GM23338 (cell line): ENCODE measurements around the gene RBM38. TPM values are rescaled to one million over a fixed set of nuclear protein-coding genes. Genes with fewer than 3 reads are reported as not detected.

Experiments used
- ATAC-seq: fragments of 200-7000 bp; cut with Tn5 transposase; 3 replicates; pipeline ENCODE4 v1.9.1; 2020
- DNase-seq: peaks from one replicate; pipeline ENCODE4 v3.0.0-alpha.2; 2015; ENCODE audit warnings: low spot score
- H2AFZ ChIP-seq: fragments of 200-600 bp; sonication (generic); 2 replicates; pipeline ENCODE4 v1.8.0; 2016; ENCODE audit warnings: antibody characterized with exemption, mild to moderate bottlenecking, moderate library complexity
- H3F3A ChIP-seq: fragments of 200-600 bp; sonication (generic); replicated peaks from 2 replicates; pipeline ENCODE4 v1.8.0; 2017; ENCODE audit warnings: antibody characterized with exemption, mixed run types, low read depth
- H3K27ac ChIP-seq: fragments of 200-600 bp; sonication (generic); 2 replicates; pipeline ENCODE4 v1.6.1; 2016; ENCODE audit warnings: low read depth
- H3K27me3 ChIP-seq: fragments of 200-600 bp; sonication (generic); 2 replicates; pipeline ENCODE4 v1.8.0; 2016; ENCODE audit warnings: mild to moderate bottlenecking, mixed run types, moderate library complexity; ENCODE audit not compliant: insufficient read depth
- H3K36me3 ChIP-seq: fragments of 200-600 bp; sonication (generic); 2 replicates; pipeline ENCODE4 v1.8.0; 2016; ENCODE audit warnings: mild to moderate bottlenecking; ENCODE audit not compliant: insufficient read depth
- H3K4me1 ChIP-seq: fragments of 200-600 bp; sonication (generic); 2 replicates; pipeline ENCODE4 v1.8.0; 2016; ENCODE audit warnings: mild to moderate bottlenecking, moderate library complexity; ENCODE audit not compliant: insufficient read depth
- H3K4me2 ChIP-seq: fragments of 200-600 bp; sonication (generic); 2 replicates; pipeline ENCODE4 v1.7.1; 2017; ENCODE audit warnings: mixed run types
- H3K4me3 ChIP-seq: fragments of 200-600 bp; sonication (generic); 2 replicates; pipeline ENCODE4 v1.6.1; 2016; ENCODE audit warnings: mixed run types
- H3K79me2 ChIP-seq: fragments of 200-600 bp; sonication (generic); replicated peaks from 2 replicates; pipeline ENCODE4 v1.8.0; 2017; ENCODE audit warnings: mild to moderate bottlenecking; ENCODE audit not compliant: insufficient read depth
- H3K9me2 ChIP-seq: fragments of 200-600 bp; sonication (generic); 2 replicates; pipeline ENCODE4 v1.8.0; 2017; ENCODE audit not compliant: insufficient read depth
- H4K20me1 ChIP-seq: fragments of 200-600 bp; sonication (generic); replicated peaks from 2 replicates; pipeline ENCODE4 v1.8.0; 2017; ENCODE audit warnings: mild to moderate bottlenecking; ENCODE audit not compliant: insufficient read depth
- H3K27ac Mint-ChIP-seq: 2 replicates; pipeline ENCODE4 v1.8.0; 2020; ENCODE audit warnings: inconsistent platforms, mild to moderate bottlenecking, moderate library complexity, mixed read lengths
- H3K27me3 Mint-ChIP-seq: 3 replicates; pipeline ENCODE4 v1.8.0; 2022; ENCODE audit warnings: low read depth, mild to moderate bottlenecking, moderate library complexity, mixed read lengths, inconsistent platforms; ENCODE audit not compliant: insufficient read depth, poor library complexity
- H3K36me3 Mint-ChIP-seq: 3 replicates; pipeline ENCODE4 v1.8.0; 2021; ENCODE audit warnings: low read depth, mild to moderate bottlenecking, inconsistent platforms, moderate library complexity, mixed read lengths
- H3K4me1 Mint-ChIP-seq: 3 replicates; pipeline ENCODE4 v1.8.0; 2020; ENCODE audit warnings: mild to moderate bottlenecking, inconsistent platforms, mixed read lengths
- H3K4me3 Mint-ChIP-seq: 3 replicates; pipeline ENCODE4 v1.8.0; 2021; ENCODE audit warnings: moderate library complexity, mild to moderate bottlenecking, inconsistent platforms, mixed read lengths
- H3K9me3 Mint-ChIP-seq: 3 replicates; pipeline ENCODE4 v1.8.0; 2020; ENCODE audit warnings: moderate library complexity, mild to moderate bottlenecking, inconsistent platforms, mixed read lengths
- CREB1 ChIP-seq: fragments of 250-450 bp; sonication (Bioruptor Pico); IDR thresholded peaks from 2 replicates; pipeline ENCODE4 v1.5.0; 2020; ENCODE audit warnings: low read depth, mild to moderate bottlenecking, moderate library complexity
- ETS1 ChIP-seq: IDR thresholded peaks from 2 replicates; pipeline ENCODE4 v1.6.1; 2016; ENCODE audit warnings: antibody characterized with exemption
- EZH2 ChIP-seq: fragments of 200-600 bp; sonication (generic); IDR thresholded peaks from one replicate; pipeline ENCODE4 v1.8.0; 2017; ENCODE audit warnings: antibody characterized with exemption, mild to moderate bottlenecking, low read depth; ENCODE audit not compliant: unreplicated experiment
- EZH2phosphoT487 ChIP-seq: fragments of 200-600 bp; sonication (generic); IDR thresholded peaks from one replicate; pipeline ENCODE4 v1.8.1; 2018; ENCODE audit warnings: antibody characterized with exemption; ENCODE audit not compliant: unreplicated experiment
- JUNB ChIP-seq: IDR thresholded peaks from one replicate; pipeline ENCODE4 v1.6.1; 2016; ENCODE audit warnings: antibody characterized with exemption; ENCODE audit not compliant: unreplicated experiment
- NANOG ChIP-seq: IDR thresholded peaks from 2 replicates; pipeline ENCODE4 v1.6.1; 2016; ENCODE audit warnings: antibody characterized with exemption, borderline replicate concordance
- POLR2AphosphoS5 ChIP-seq: IDR thresholded peaks from 2 replicates; pipeline ENCODE4 v1.6.1; 2016; ENCODE audit warnings: antibody characterized with exemption, low read depth
- REST ChIP-seq: IDR thresholded peaks from one replicate; pipeline ENCODE4 v1.6.1; 2018; ENCODE audit warnings: antibody characterized with exemption; ENCODE audit not compliant: unreplicated experiment
- STAT1 ChIP-seq: IDR thresholded peaks from one replicate; pipeline ENCODE4 v1.6.1; 2016; ENCODE audit warnings: antibody characterized with exemption; ENCODE audit not compliant: unreplicated experiment
- ZNF114 ChIP-seq: fragments of 250-450 bp; sonication (Bioruptor Pico); IDR thresholded peaks from 2 replicates; pipeline ENCODE4 v1.5.0; 2020; ENCODE audit warnings: mild to moderate bottlenecking, moderate library complexity
- ZNF331 ChIP-seq: fragments of 250-450 bp; sonication (Bioruptor Pico); IDR thresholded peaks from 2 replicates; pipeline ENCODE4 v1.5.0; 2020; ENCODE audit warnings: low read depth, mild to moderate bottlenecking, moderate library complexity
- ZNF462 ChIP-seq: fragments of 250-450 bp; sonication (Bioruptor Pico); IDR thresholded peaks from 2 replicates; pipeline ENCODE4 v1.5.0; 2020; ENCODE audit warnings: mild to moderate bottlenecking, moderate library complexity
- polyA plus RNA-seq: library from polyadenylated mRNA; unstranded; fragments of >200 nt; fragmentation: Nextera tagmentation; extraction: Ambion mirVana; gene quantifications from 2 replicates; pipeline ENCODE4 v1.2.1, GENCODE V29; 2016
- total RNA-seq: library from RNA; depleted of rRNA; stranded (reverse); fragments of >200 nt; shearing (Covaris generic); gene quantifications from 2 replicates; pipeline ENCODE4 v1.2.3, GENCODE V29; 2014
- TF ChIP-seq, protein P1 (sequence below), 2 experiments: fragments of 200-600 bp in 1 of 2; sonication (generic) in 1 of 2; conservative IDR thresholded peaks; 2 replicates each; pipeline versions ENCODE4 v1.5.1 to v1.6.1; 2016 to 2017; ENCODE audit warnings: antibody characterized with exemption in 2 of 2, low read depth in 2 of 2, mild to moderate bottlenecking in 2 of 2, moderate library complexity in 1 of 2

The RBM38 gene
- total and polyA plus RNA-seq, 2 experiments from 2014 or later: 22.9 to 80.5 TPM

- H2AFZ ChIP-seq: peak overlapping the region; percentile 91
- H3K27me3 Mint-ChIP-seq: peaks cover 6% of the 10 kb centered on the region
- H3K79me2 ChIP-seq: no peaks in the 10 kb centered on the region
- no peaks in the 10 kb centered on the region for H3K27me3 ChIP-seq
- H3K9me2 ChIP-seq: no peaks in the 10 kb centered on the region
- H3K4me2 ChIP-seq: no peak overlapping the region
- peak overlapping the region; percentile 57 for H3K27ac Mint-ChIP-seq
- DNase-seq: no peak
- H3K4me1 Mint-ChIP-seq: peaks cover 17% of the 10 kb centered on the region
- no peaks in the 10 kb centered on the region for H3K9me3 Mint-ChIP-seq
- peak; percentile 74 for ATAC-seq
- TF ChIP-seq REST (no peak), ETS1 (no peak), NANOG (no peak), EZH2 (no peak), ZNF462 (CRISPR knock-in tag) (no peak), POLR2AphosphoS5 (no peak), ZNF114 (CRISPR knock-in tag) (no peak), JUNB (no peak), EZH2phosphoT487 (no peak), STAT1 (no peak), CREB1 (no peak), ZNF331 (CRISPR knock-in tag) (no peak)
- TF ChIP-seq, protein P1, sequence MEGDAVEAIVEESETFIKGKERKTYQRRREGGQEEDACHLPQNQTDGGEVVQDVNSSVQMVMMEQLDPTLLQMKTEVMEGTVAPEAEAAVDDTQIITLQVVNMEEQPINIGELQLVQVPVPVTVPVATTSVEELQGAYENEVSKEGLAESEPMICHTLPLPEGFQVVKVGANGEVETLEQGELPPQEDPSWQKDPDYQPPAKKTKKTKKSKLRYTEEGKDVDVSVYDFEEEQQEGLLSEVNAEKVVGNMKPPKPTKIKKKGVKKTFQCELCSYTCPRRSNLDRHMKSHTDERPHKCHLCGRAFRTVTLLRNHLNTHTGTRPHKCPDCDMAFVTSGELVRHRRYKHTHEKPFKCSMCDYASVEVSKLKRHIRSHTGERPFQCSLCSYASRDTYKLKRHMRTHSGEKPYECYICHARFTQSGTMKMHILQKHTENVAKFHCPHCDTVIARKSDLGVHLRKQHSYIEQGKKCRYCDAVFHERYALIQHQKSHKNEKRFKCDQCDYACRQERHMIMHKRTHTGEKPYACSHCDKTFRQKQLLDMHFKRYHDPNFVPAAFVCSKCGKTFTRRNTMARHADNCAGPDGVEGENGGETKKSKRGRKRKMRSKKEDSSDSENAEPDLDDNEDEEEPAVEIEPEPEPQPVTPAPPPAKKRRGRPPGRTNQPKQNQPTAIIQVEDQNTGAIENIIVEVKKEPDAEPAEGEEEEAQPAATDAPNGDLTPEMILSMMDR (conservative IDR thresholded peaks at IDR 0.05; ENCODE audit: low read depth in 2 of 2): no peak
- no peak overlapping the region for H3K27ac ChIP-seq
- H3K36me3 Mint-ChIP-seq: no peaks in the 10 kb centered on the region
- H3K36me3 ChIP-seq: no peaks in the 10 kb centered on the region
- 0 out of 2 replicates have a peak, but pooled peaks cover 5% of the 10 kb centered on the region for H3K4me1 ChIP-seq
- no peak overlapping the region; the same call in 2 of the 3 replicates for H3K4me3 Mint-ChIP-seq
- H3K4me3 ChIP-seq: no peak overlapping the region
- no peaks in the 10 kb centered on the region for H4K20me1 ChIP-seq
- no peaks in the 10 kb centered on the region for H3F3A ChIP-seq
Observed at GRCh38 chr20:57425150-57426013, 34.2 kb downstream of the RBM38 start.
